Caco-2 (cell line): ENCODE data around the gene PDS5B. TPM values are rescaled to one million over a fixed set of nuclear protein-coding genes. Genes with fewer than 3 reads are reported as not detected.

Experiments used
- BruUV-seq: library from RNA; stranded (reverse); fragments of 400-500 nt; replicated peaks from 2 replicates; lab custom pipeline; 2021; lab: Mats Ljungman, UMichigan
- CTCF ChIA-PET: fragments of 300-600 bp; sonication (Branson Sonifier 250); formaldehyde crosslinking; loops from one replicate; lab custom pipeline; 2022; ENCODE audit warnings: antibody characterized with exemption; lab: Charles Lee
- POLR2A ChIA-PET: fragments of 300-600 bp; sonication (Branson Sonifier 250); formaldehyde crosslinking; loops from one replicate; lab custom pipeline; 2022; ENCODE audit warnings: antibody characterized with exemption; lab: Charles Lee
- DNase-seq, 2 experiments: peaks; one replicate each; pipeline versions ENCODE4 v3.0.0 to v3.0.0-alpha.2; 2020 to 2022
- H3K27me3 ChIP-seq: replicated peaks from 2 replicates; pipeline ENCODE4 v1.6.0; 2011; ENCODE audit warnings: low read length; ENCODE audit not compliant: control insufficient read depth, insufficient read depth
- H3K36me3 ChIP-seq: 2 replicates; pipeline ENCODE4 v1.5.1; 2011; ENCODE audit warnings: low read length; ENCODE audit not compliant: control insufficient read depth, insufficient read depth
- H3K4me1 ChIP-seq: fragments of 250-450 bp; sonication (Bioruptor Pico); 2 replicates; pipeline ENCODE4 v1.5.1; 2020; ENCODE audit warnings: mild to moderate bottlenecking
- H3K4me3 ChIP-seq: 2 replicates; pipeline ENCODE4 v1.5.1; 2011; ENCODE audit warnings: low read depth, mild to moderate bottlenecking, control low read depth, low read length
- H3K9me3 ChIP-seq: fragments of 250-450 bp; sonication (Bioruptor Pico); 2 replicates; pipeline ENCODE4 v1.5.1; 2020; ENCODE audit warnings: mild to moderate bottlenecking, moderate library complexity
- H3K27ac Mint-ChIP-seq: one replicate; pipeline ENCODE4 v1.8.0; 2022; ENCODE audit warnings: mixed read lengths; ENCODE audit not compliant: unreplicated experiment
- H3K27me3 Mint-ChIP-seq: one replicate; pipeline ENCODE4 v1.8.0; 2022; ENCODE audit warnings: mixed read lengths; ENCODE audit not compliant: insufficient read depth, unreplicated experiment
- H3K36me3 Mint-ChIP-seq: one replicate; pipeline ENCODE4 v1.8.0; 2022; ENCODE audit warnings: mild to moderate bottlenecking, mixed read lengths; ENCODE audit not compliant: insufficient read depth, unreplicated experiment
- H3K4me1 Mint-ChIP-seq: one replicate; pipeline ENCODE4 v1.8.0; 2022; ENCODE audit warnings: low read depth, mixed read lengths; ENCODE audit not compliant: unreplicated experiment
- H3K4me3 Mint-ChIP-seq: one replicate; pipeline ENCODE4 v1.8.0; 2022; ENCODE audit warnings: mild to moderate bottlenecking, moderate library complexity, mixed read lengths; ENCODE audit not compliant: unreplicated experiment
- H3K9me3 Mint-ChIP-seq: one replicate; pipeline ENCODE4 v1.8.0; 2022; ENCODE audit warnings: mixed read lengths; ENCODE audit not compliant: unreplicated experiment
- CTCF ChIP-seq, 2 experiments: fragments of 200-600 bp in 1 of 2; IDR thresholded peaks; 1 replicate in 1 of 2; 2 replicates in 1 of 2; pipeline versions ENCODE4 v1.5.1 to v1.8.0; 2011 to 2022; ENCODE audit warnings: antibody characterized with exemption in 1 of 2, control low read depth in 1 of 2, inconsistent platforms in 1 of 2, low read depth in 1 of 2, low read length in 1 of 2, mild to moderate bottlenecking in 1 of 2, moderate library complexity in 1 of 2; ENCODE audit not compliant: insufficient read depth in 1 of 2, severe bottlenecking in 1 of 2, unreplicated experiment in 1 of 2
- intact Hi-C: fragments of 100-400 bp; cut with micrococcal nuclease; formaldehyde crosslinking; loops from one replicate; pipeline ENCODE4 v1.10.0; 2022; ENCODE audit not compliant: unreplicated experiment
- total RNA-seq: library from RNA; stranded (reverse); gene quantifications from 2 replicates; pipeline ENCODE4 v1.2.3, GENCODE V29; 2022

The PDS5B gene
- total RNA-seq, 1 experiment from 2014 or later: 54.9 TPM

- Histone ChIP-seq H3K9me3 (no peaks in the 10 kb centered on the region), H3K4me1 (no peaks in the 10 kb centered on the region), H3K4me3 (no peak overlapping the region), H3K27me3 (no peaks in the 10 kb centered on the region), H3K36me3 (no peaks in the 10 kb centered on the region; the same call in 1 of the 2 replicates)
- no peak for DNase-seq
- intact Hi-C loops: no loop called here
- no peaks in the 10 kb centered on the region for H3K27me3 Mint-ChIP-seq
- no peak overlapping the region for H3K27ac Mint-ChIP-seq
- no TSS peak for BruUV-seq
- peaks cover 17% of the 10 kb centered on the region for H3K9me3 Mint-ChIP-seq
- H3K4me3 Mint-ChIP-seq: no peak overlapping the region
- peaks cover 22% of the 10 kb centered on the region for H3K36me3 Mint-ChIP-seq
- no peaks in the 10 kb centered on the region for H3K4me1 Mint-ChIP-seq
- POLR2A ChIA-PET: no interaction called here
- CTCF ChIA-PET: no interaction called here
- no peak for TF ChIP-seq CTCF (IDR thresholded peaks at IDR 0.05; ENCODE audit: insufficient read depth in 1 of 2, low read depth in 1 of 2, low read length in 1 of 2, severe bottlenecking in 1 of 2, unreplicated experiment in 1 of 2)
Measured at GRCh38 chr13:32781906-32782305, 195.7 kb downstream of the PDS5B start.

GRCh38 chr13:32783067-32783466 is 196.8 kb downstream of the PDS5B start:
- intact Hi-C loops: no loop called here
- Histone ChIP-seq H3K4me1 (no peaks in the 10 kb centered on the region), H3K36me3 (peaks cover 2% of the 10 kb centered on the region; the same call in 1 of the 2 replicates), H3K9me3 (no peaks in the 10 kb centered on the region), H3K27me3 (no peaks in the 10 kb centered on the region), H3K4me3 (no peak overlapping the region)
- H3K36me3 Mint-ChIP-seq: peaks cover 22% of the 10 kb centered on the region
- H3K9me3 Mint-ChIP-seq: peaks cover 17% of the 10 kb centered on the region
- CTCF ChIA-PET: no interaction called here
- POLR2A ChIA-PET: no interaction called here
- no TSS peak for BruUV-seq
- H3K4me3 Mint-ChIP-seq: no peak overlapping the region
- no peak for DNase-seq
- no peaks in the 10 kb centered on the region for H3K27me3 Mint-ChIP-seq
- TF ChIP-seq CTCF (IDR thresholded peaks at IDR 0.05; ENCODE audit: insufficient read depth in 1 of 2, low read depth in 1 of 2, low read length in 1 of 2, severe bottlenecking in 1 of 2, unreplicated experiment in 1 of 2): no peak
- H3K27ac Mint-ChIP-seq: no peak overlapping the region
- no peaks in the 10 kb centered on the region for H3K4me1 Mint-ChIP-seq

- Mint-ChIP-seq H3K27me3 (no peaks in the 10 kb centered on the region), H3K9me3 (no peaks in the 10 kb centered on the region), H3K27ac (no peak overlapping the region), H3K4me3 (no peak overlapping the region), H3K36me3 (peaks cover 19% of the 10 kb centered on the region), H3K4me1 (peaks cover 9% of the 10 kb centered on the region)
- CTCF ChIA-PET: no interaction called here
- intact Hi-C loops: loop anchor here (2.0 to 5.0 kb wide), 2 partner anchors 120 to 227 kb away; partner anchors contain the start of gene KL
- BruUV-seq: no TSS peak
- H3K27me3 ChIP-seq: no peaks in the 10 kb centered on the region
- H3K4me3 ChIP-seq: no peak overlapping the region
- no peaks in the 10 kb centered on the region for H3K4me1 ChIP-seq
- 0 out of 2 replicates have a peak, but pooled peaks cover 2% of the 10 kb centered on the region for H3K36me3 ChIP-seq
- peak; percentile 19 to 31 for TF ChIP-seq CTCF (IDR thresholded peaks at IDR 0.05; ENCODE audit: insufficient read depth in 1 of 2, low read depth in 1 of 2, low read length in 1 of 2, severe bottlenecking in 1 of 2, unreplicated experiment in 1 of 2)
- DNase-seq: peak in 1 of 2 experiments; percentile 36
- no peaks in the 10 kb centered on the region for H3K9me3 ChIP-seq
- POLR2A ChIA-PET: no interaction called here
Measured at GRCh38 chr13:32790731-32791130, 204.5 kb downstream of the PDS5B start.
